ENCODE data around the gene PTGES2. TPM values are rescaled to one million over a fixed set of nuclear protein-coding genes. Genes with fewer than 3 reads are reported as not detected.

Gene PTGES2
- total and polyA plus RNA-seq, 2 of the 13 experiments (the other 11 are each of a cell fraction or from before 2014, with no cell fraction given) = 63.7 to 79.8 TPM

GRCh38 chr9:128115187-128116103, 12.1 kb downstream of the PTGES2 start (continued):
- TF ChIP-seq ZGPAT (CRISPR knock-in tag; IDR thresholded peaks at IDR 0.05) (peak; percentile 96), ERF (CRISPR knock-in tag; IDR thresholded peaks at IDR 0.05) (peak; percentile 95), ATF3 (CRISPR knock-in tag; IDR thresholded peaks at IDR 0.05) (0 out of 2 replicates have a peak, but pooled peaks have one; percentile 26), ZNF292 (CRISPR knock-in tag; IDR thresholded peaks at IDR 0.05; ENCODE audit: borderline replicate concordance, low read depth) (peak; percentile 96), ETV5 (CRISPR knock-in tag; IDR thresholded peaks at IDR 0.05; ENCODE audit: borderline replicate concordance) (peak; percentile 97), GLMP (CRISPR knock-in tag; IDR thresholded peaks at IDR 0.05; ENCODE audit: borderline replicate concordance) (no peak), JUN (CRISPR knock-in tag; IDR thresholded peaks at IDR 0.05) (peak; percentile 85), ZNF101 (CRISPR knock-in tag; IDR thresholded peaks at IDR 0.05; ENCODE audit: borderline replicate concordance, low read depth) (0 out of 2 replicates have a peak, but pooled peaks have one; percentile 71), MXD1 (CRISPR knock-in tag; IDR thresholded peaks at IDR 0.05) (peak; percentile 76; the same call in 1 of the 2 replicates), MED13 (CRISPR knock-in tag; IDR thresholded peaks at IDR 0.05) (no peak), HDAC2 (CRISPR knock-in tag; IDR thresholded peaks at IDR 0.05) (peak; percentile 96), ZNF382 (CRISPR knock-in tag; IDR thresholded peaks at IDR 0.05; ENCODE audit: borderline replicate concordance) (no peak), ZBTB7B (CRISPR knock-in tag; IDR thresholded peaks at IDR 0.05) (peak; percentile 60), SSRP1 (CRISPR knock-in tag; IDR thresholded peaks at IDR 0.05) (no peak; the same call in 1 of the 2 replicates), NCOA2 (CRISPR knock-in tag; IDR thresholded peaks at IDR 0.05) (peak; percentile 89), ZNF605 (CRISPR knock-in tag; IDR thresholded peaks at IDR 0.05) (peak; percentile 70), ZBTB39 (CRISPR knock-in tag; IDR thresholded peaks at IDR 0.05) (peak; percentile 94), ZSCAN30 (CRISPR knock-in tag; IDR thresholded peaks at IDR 0.05) (no peak), ZNF317 (CRISPR knock-in tag; IDR thresholded peaks at IDR 0.05) (peak; percentile 92), PRDM4 (CRISPR knock-in tag; IDR thresholded peaks at IDR 0.05; ENCODE audit: borderline replicate concordance) (no peak), ZNF547 (CRISPR knock-in tag; IDR thresholded peaks at IDR 0.05) (no peak; the same call in none of the 2 replicates)
